ENCODE results near the gene RAB20. TPM values are rescaled to one million over a fixed set of nuclear protein-coding genes. Genes with fewer than 3 reads are reported as not detected.

Gene RAB20
- total and polyA plus RNA-seq, 2 donors (not counting 1 experiment from before 2014, with no cell fraction given), result 2.4 to 4.6 TPM

DNA sequence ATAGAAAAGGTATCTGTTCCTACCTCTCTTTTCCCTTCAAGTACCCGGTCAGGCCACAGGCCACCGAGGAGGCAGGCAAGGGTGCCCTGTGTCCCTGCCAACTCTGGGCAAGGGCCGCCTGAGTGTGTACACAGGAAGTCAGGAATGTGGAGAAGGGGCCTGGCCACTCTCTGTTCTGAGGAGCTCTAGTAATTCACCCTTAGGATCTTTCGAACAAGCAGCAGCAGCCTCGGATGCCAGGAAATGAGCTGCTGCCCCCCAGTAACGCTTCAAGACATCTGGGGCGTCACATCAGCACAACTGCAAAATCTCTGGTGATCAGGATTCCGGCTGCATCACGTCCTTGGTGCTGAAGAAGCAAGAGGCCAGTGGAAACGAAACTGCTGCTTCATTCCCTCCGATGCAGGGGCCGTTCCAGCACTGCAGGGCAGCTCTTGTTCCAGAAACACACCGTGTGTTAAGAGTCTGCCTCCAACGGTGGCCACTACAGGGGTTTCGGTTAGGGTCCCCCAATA is 2.0 kb downstream of the RAB20 start:
- CTCF ChIA-PET, result interaction anchor here (0.9 to 1.0 kb wide), 2 partner anchors 11 to 104 kb away, joined by 3 read pairs; no protein-coding TSS in a partner anchor
- H3K4me1 ChIP-seq (ENCODE audit: control insufficient read depth in 2 of 2, insufficient read depth in 2 of 2, low read length in 2 of 2), result peaks cover 18 to 20% of the 10 kb centered on the region in 2 donors
- Mint-ChIP-seq H3K4me3 (no peak overlapping the region), H3K27ac (no peak overlapping the region), H3K9me3 (ENCODE audit: insufficient read depth) (no peaks in the 10 kb centered on the region), H3K27me3 (peaks cover 6% of the 10 kb centered on the region), H3K4me1 (peaks cover 46% of the 10 kb centered on the region)
- peaks cover 0 to 2% (median 0%) of the 10 kb centered on the region in 4 experiments for H3K27me3 ChIP-seq (replicated peaks in 1 of 4; ENCODE audit: control extremely low read depth in 1 of 4, control insufficient read depth in 3 of 4, insufficient read depth in 4 of 4, low read length in 3 of 4)
- POLR2A ChIA-PET, result interaction anchor here (0.6 kb wide), 1 partner anchor 772 kb away, joined by 5 read pairs; no protein-coding TSS in a partner anchor
- intact Hi-C loops (cut with micrococcal nuclease), result no loop called here
- no peak overlapping the region for H3K4me3 ChIP-seq (ENCODE audit: control extremely low read depth in 1 of 5, extremely low read depth in 1 of 5, insufficient read depth in 1 of 5, low read depth in 2 of 5, low read length in 4 of 5)
- H3K4me2 ChIP-seq (replicated peaks; ENCODE audit: low read depth, low read length, poor library complexity, severe bottlenecking), result no peak overlapping the region
- no peak for DNase-seq
- peaks cover 0 to 13% (median 0%) of the 10 kb centered on the region in 3 donors for H3K9me3 ChIP-seq (ENCODE audit: control extremely low read depth in 1 of 3, control insufficient read depth in 2 of 3, insufficient read depth in 1 of 3, low read length in 2 of 3)
- H3K9ac ChIP-seq (ENCODE audit: low read length), result no peak overlapping the region
- H2AFZ ChIP-seq (ENCODE audit: insufficient read depth, low read depth, low read length, poor library complexity, severe bottlenecking), result no peak overlapping the region
- no peak overlapping the region for H3K27ac ChIP-seq (ENCODE audit: low read length in 2 of 2)
- H4K20me1 ChIP-seq (ENCODE audit: control insufficient read depth, insufficient read depth, low read length, poor library complexity, severe bottlenecking), result no peaks in the 10 kb centered on the region
- 92% methylated on average over 13 of the region's 15 CpGs for WGBS (ENCODE audit: insufficient coverage)
- no peaks in the 10 kb centered on the region for H3K79me2 ChIP-seq (ENCODE audit: control insufficient read depth, insufficient read depth, low read length)
- ATAC-seq (ENCODE audit: low read depth), result no peak
- TF ChIP-seq, protein P1, sequence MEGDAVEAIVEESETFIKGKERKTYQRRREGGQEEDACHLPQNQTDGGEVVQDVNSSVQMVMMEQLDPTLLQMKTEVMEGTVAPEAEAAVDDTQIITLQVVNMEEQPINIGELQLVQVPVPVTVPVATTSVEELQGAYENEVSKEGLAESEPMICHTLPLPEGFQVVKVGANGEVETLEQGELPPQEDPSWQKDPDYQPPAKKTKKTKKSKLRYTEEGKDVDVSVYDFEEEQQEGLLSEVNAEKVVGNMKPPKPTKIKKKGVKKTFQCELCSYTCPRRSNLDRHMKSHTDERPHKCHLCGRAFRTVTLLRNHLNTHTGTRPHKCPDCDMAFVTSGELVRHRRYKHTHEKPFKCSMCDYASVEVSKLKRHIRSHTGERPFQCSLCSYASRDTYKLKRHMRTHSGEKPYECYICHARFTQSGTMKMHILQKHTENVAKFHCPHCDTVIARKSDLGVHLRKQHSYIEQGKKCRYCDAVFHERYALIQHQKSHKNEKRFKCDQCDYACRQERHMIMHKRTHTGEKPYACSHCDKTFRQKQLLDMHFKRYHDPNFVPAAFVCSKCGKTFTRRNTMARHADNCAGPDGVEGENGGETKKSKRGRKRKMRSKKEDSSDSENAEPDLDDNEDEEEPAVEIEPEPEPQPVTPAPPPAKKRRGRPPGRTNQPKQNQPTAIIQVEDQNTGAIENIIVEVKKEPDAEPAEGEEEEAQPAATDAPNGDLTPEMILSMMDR (IDR thresholded peaks at IDR 0.05), result no peak
- no peak for TF ChIP-seq EZH2 (IDR thresholded peaks at IDR 0.05; ENCODE audit: borderline replicate concordance, insufficient read depth, low read depth, low read length, poor library complexity, severe bottlenecking)
- no peaks in the 10 kb centered on the region for H3K36me3 ChIP-seq (replicated peaks in 1 of 2; ENCODE audit: control extremely low read depth in 1 of 2, control insufficient read depth in 1 of 2, extremely low read depth in 1 of 2, insufficient read depth in 2 of 2, low read length in 1 of 2)

DNA sequence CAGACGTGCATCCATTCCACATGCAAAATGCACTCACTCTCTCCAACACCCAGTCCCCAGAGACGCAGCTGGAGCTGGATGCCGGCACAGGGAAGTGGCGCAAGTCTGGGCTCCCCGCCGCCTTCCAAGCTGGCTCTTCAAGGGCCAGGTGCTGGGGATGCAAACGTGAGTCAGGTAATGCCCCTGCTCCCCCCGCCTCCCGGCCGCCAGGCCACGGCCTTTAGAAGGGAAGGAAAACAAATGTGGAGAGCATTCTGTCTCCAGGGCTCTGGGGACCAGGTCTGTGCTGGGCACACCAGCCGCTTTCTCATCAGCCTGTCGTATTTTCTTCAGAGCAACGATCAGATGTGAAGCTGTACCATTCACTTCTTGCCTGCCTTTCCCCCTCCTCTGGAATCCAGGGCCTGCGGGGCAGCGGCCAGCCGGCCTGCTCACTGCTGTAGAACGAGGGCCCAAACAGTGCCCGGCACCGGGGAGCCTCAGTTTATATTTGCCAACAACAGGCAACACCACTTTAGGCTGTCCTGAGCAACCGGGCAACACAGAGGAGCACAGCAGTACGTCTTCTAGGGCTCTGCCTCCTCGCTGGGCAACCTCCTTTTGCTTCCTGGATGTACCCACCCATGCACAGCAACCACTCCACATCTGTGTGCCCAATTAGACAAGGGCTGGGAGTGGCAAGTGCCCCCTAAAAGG is 3.8 kb downstream of the RAB20 start:
- Histone ChIP-seq H3K4me2 (replicated peaks; ENCODE audit: low read depth, low read length, poor library complexity, severe bottlenecking) (no peak overlapping the region), H3K9ac (ENCODE audit: low read length) (no peak overlapping the region), H3K4me1 (ENCODE audit: control insufficient read depth in 2 of 2, insufficient read depth in 2 of 2, low read length in 2 of 2) (peaks cover 14 to 18% of the 10 kb centered on the region in 2 donors), H3K36me3 (replicated peaks in 1 of 2; ENCODE audit: control extremely low read depth in 1 of 2, control insufficient read depth in 1 of 2, extremely low read depth in 1 of 2, insufficient read depth in 2 of 2, low read length in 1 of 2) (no peaks in the 10 kb centered on the region), H2AFZ (ENCODE audit: insufficient read depth, low read depth, low read length, poor library complexity, severe bottlenecking) (no peak overlapping the region), H4K20me1 (ENCODE audit: control insufficient read depth, insufficient read depth, low read length, poor library complexity, severe bottlenecking) (no peaks in the 10 kb centered on the region), H3K27me3 (replicated peaks in 1 of 4; ENCODE audit: control extremely low read depth in 1 of 4, control insufficient read depth in 3 of 4, insufficient read depth in 4 of 4, low read length in 3 of 4) (no peaks in the 10 kb centered on the region), H3K9me3 (ENCODE audit: control extremely low read depth in 1 of 3, control insufficient read depth in 2 of 3, insufficient read depth in 1 of 3, low read length in 2 of 3) (peaks cover 0 to 13% (median 0%) of the 10 kb centered on the region in 3 donors), H3K4me3 (ENCODE audit: control extremely low read depth in 1 of 5, extremely low read depth in 1 of 5, insufficient read depth in 1 of 5, low read depth in 2 of 5, low read length in 4 of 5) (no peak overlapping the region), H3K79me2 (ENCODE audit: control insufficient read depth, insufficient read depth, low read length) (no peaks in the 10 kb centered on the region), H3K27ac (ENCODE audit: low read length in 2 of 2) (no peak overlapping the region)
- CTCF ChIA-PET, result interaction anchor here (1.4 kb wide), 1 partner anchor 36 kb away, joined by 3 read pairs; no protein-coding TSS in a partner anchor
- DNase-seq, result no peak
- 96% methylated on average over 20 of the region's 23 CpGs for WGBS (ENCODE audit: insufficient coverage)
- intact Hi-C loops (cut with micrococcal nuclease), result no loop called here
- no peaks in the 10 kb centered on the region for H3K27me3 Mint-ChIP-seq
- H3K27ac Mint-ChIP-seq, result no peak overlapping the region
- no peaks in the 10 kb centered on the region for H3K9me3 Mint-ChIP-seq (ENCODE audit: insufficient read depth)
- H3K4me3 Mint-ChIP-seq, result no peak overlapping the region
- ATAC-seq (ENCODE audit: low read depth), result no peak
- H3K4me1 Mint-ChIP-seq, result peaks cover 35% of the 10 kb centered on the region
- POLR2A ChIA-PET, result interaction anchor here (0.6 to 0.7 kb wide), 2 partner anchors 45 to 118 kb away, joined by 3 to 6 read pairs; no protein-coding TSS in a partner anchor
- TF ChIP-seq, protein P1 (IDR thresholded peaks at IDR 0.05), result no peak
- TF ChIP-seq EZH2 (IDR thresholded peaks at IDR 0.05; ENCODE audit: borderline replicate concordance, insufficient read depth, low read depth, low read length, poor library complexity, severe bottlenecking), result no peak
